NB4 (cell line): ENCODE results near the gene SH3RF2.
A peak's percentile ranks its signal among the peaks of the same experiment; 100 is the strongest.

Experiments
- DNase-seq: peaks from one replicate; pipeline ENCODE4 v3.0.0; 2010; ENCODE audit warnings: low read depth
- H3K4me3 ChIP-seq: one replicate; pipeline ENCODE4 v1.5.1; 2011; ENCODE audit warnings: mild to moderate bottlenecking, low read depth, low read length, moderate library complexity
- CTCF ChIP-seq: IDR thresholded peaks from one replicate; pipeline ENCODE4 v1.5.1; 2012; ENCODE audit warnings: low read depth, low read length
- MYC ChIP-seq: IDR thresholded peaks from 2 replicates; pipeline ENCODE4 v1.6.1; 2011; ENCODE audit warnings: low read depth, low read length
- POLR2A ChIP-seq: IDR thresholded peaks from 2 replicates; pipeline ENCODE4 v1.6.1; 2011; ENCODE audit warnings: mild to moderate bottlenecking; ENCODE audit not compliant: insufficient read length; ENCODE audit errors: extremely low read depth
- TF ChIP-seq, protein P1 (sequence below): IDR thresholded peaks from 2 replicates; pipeline ENCODE4 v1.6.1; 2011; ENCODE audit warnings: low read depth, low read length

The SH3RF2 gene

GRCh38 chr5:145898171-145898570 lies 38.2 kb upstream of the SH3RF2 start:
- H3K4me3 ChIP-seq = no peak overlapping the region
- DNase-seq = no peak
- TF ChIP-seq MYC = no peak
- TF ChIP-seq, protein P1, sequence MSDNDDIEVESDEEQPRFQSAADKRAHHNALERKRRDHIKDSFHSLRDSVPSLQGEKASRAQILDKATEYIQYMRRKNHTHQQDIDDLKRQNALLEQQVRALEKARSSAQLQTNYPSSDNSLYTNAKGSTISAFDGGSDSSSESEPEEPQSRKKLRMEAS = no peak

GRCh38 chr5:145902421-145902820 lies 34.0 kb upstream of the SH3RF2 start:
- DNase-seq = no peak
- H3K4me3 ChIP-seq = no peak overlapping the region
- TF ChIP-seq POLR2A = no peak
- TF ChIP-seq, protein P1 = no peak
- TF ChIP-seq MYC = no peak

DNA sequence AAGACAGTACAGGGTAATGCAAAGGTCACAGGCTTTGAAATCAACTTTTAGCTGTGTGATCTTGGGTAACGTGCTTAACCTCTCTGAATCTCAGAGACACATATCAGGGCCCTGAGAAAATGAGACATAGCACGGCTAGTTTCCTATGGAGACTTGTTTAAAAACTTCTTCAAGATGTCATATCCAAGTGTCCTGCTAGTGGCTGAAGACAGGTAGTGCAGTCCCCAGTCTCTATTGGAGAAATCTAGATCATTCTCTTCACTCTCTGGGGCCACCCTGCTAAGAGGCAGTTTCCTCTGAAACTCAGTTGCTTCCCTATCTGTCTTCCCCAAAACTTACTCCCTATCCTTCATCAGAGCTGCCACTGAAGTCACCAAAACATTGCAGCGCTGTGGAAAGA lies 33.3 kb upstream of the SH3RF2 start:
- TF ChIP-seq, protein P1 = no peak
- peak; percentile 16 for TF ChIP-seq CTCF
- DNase-seq = no peak
- H3K4me3 ChIP-seq = no peak overlapping the region

DNA sequence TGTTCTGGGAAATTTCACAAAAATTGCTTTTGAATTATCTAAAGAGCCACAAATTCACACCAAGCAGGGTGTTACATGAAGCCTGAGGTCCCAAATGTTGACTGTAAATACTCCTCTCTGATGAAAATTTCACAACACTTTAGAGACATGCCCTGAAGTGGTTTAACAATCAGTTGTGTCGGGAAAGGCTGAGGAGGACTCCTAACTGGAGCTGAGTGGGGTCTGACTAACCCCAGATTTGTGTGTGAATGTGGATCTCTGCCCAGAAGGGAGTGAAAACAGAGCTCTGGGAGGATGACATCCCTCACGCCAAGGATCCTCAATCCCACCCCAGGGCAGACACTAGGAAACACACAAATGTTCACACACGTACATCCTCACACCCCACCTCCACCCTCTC lies 32.5 kb upstream of the SH3RF2 start:
- H3K4me3 ChIP-seq = no peak overlapping the region
- no peak for DNase-seq
- TF ChIP-seq CTCF (no peak), MYC (no peak), POLR2A (no peak)
- TF ChIP-seq, protein P1 = no peak

GRCh38 chr5:145904743-145905142 lies 31.6 kb upstream of the SH3RF2 start:
- H3K4me3 ChIP-seq = no peak overlapping the region
- TF ChIP-seq CTCF (no peak), MYC (no peak), POLR2A (no peak)
- TF ChIP-seq, protein P1 = no peak
- DNase-seq = no peak

GRCh38 chr5:145906401-145906800 lies 30.0 kb upstream of the SH3RF2 start:
- H3K4me3 ChIP-seq = no peak overlapping the region
- DNase-seq = no peak
- TF ChIP-seq MYC (no peak), POLR2A (no peak), CTCF (no peak)
- TF ChIP-seq, protein P1 = no peak
